OCI-LY3 (cell line): Measurements from ENCODE around the gene APPL1.

Experiments
- H2AFZ ChIP-seq: fragments of 200-600, 300-600 bp; shearing (Covaris generic); 2 replicates; pipeline ENCODE4 v1.6.0; 2014; ENCODE audit warnings: antibody characterized with exemption, low read depth, low read length
- H3K27ac ChIP-seq: fragments of 200-600, 300-600 bp; sonication (generic); 2 replicates; pipeline ENCODE4 v1.5.1; 2014; ENCODE audit warnings: mild to moderate bottlenecking, low read length, moderate library complexity, mixed read lengths
- H3K27me3 ChIP-seq: fragments of 200-600, 300-600 bp; sonication (generic); 2 replicates; pipeline ENCODE4 v1.6.1; 2014; ENCODE audit warnings: low read depth, low read length, mixed read lengths
- H3K36me3 ChIP-seq: fragments of 200-600, 300-600 bp; sonication (generic); replicated peaks from 2 replicates; pipeline ENCODE3; 2014; ENCODE audit warnings: low read depth, low read length, mixed read lengths
- H3K4me1 ChIP-seq: fragments of 300-600, 200-600 bp; sonication (generic); 2 replicates; pipeline ENCODE4 v1.6.1; 2014; ENCODE audit warnings: low read length, mixed read lengths
- H3K4me2 ChIP-seq: fragments of 200-600, 300-600 bp; sonication (generic); 2 replicates; pipeline ENCODE4 v1.6.1; 2014; ENCODE audit warnings: low read length, mixed read lengths
- H3K4me3 ChIP-seq: fragments of 300-600, 200-600 bp; sonication (generic); 2 replicates; pipeline ENCODE4 v1.5.1; 2014; ENCODE audit warnings: antibody characterized with exemption, mild to moderate bottlenecking, low read length, moderate library complexity
- H3K79me2 ChIP-seq: fragments of 300-600, 200-600 bp; shearing (Covaris generic); 2 replicates; pipeline ENCODE4 v1.6.1; 2014; ENCODE audit warnings: mild to moderate bottlenecking, low read length, mixed read lengths
- H3K9ac ChIP-seq: fragments of 300-600, 200-600 bp; shearing (Covaris generic); 2 replicates; pipeline ENCODE4 v1.6.0; 2014; ENCODE audit warnings: mild to moderate bottlenecking, low read length, moderate library complexity
- H3K9me3 ChIP-seq: fragments of 200-600, 300-600 bp; shearing (Covaris generic); 2 replicates; pipeline ENCODE4 v1.6.1; 2014; ENCODE audit warnings: low read length, mixed read lengths; ENCODE audit not compliant: insufficient read depth
- H4K20me1 ChIP-seq: fragments of 200-600, 300-600 bp; sonication (generic); 2 replicates; pipeline ENCODE4 v1.6.1; 2016; ENCODE audit warnings: low read length, mixed read lengths; ENCODE audit not compliant: insufficient read depth
- EZH2phosphoT487 ChIP-seq: fragments of 200-600 bp; shearing (Covaris generic); IDR thresholded peaks from 2 replicates; pipeline ENCODE4 v1.6.1; 2018; ENCODE audit warnings: antibody characterized with exemption, mixed run types, low read depth
- TF ChIP-seq, protein P1 (sequence below): fragments of 200-600, 300-600 bp; sonication (generic); IDR thresholded peaks from 2 replicates; pipeline ENCODE4 v1.5.1; 2014; ENCODE audit warnings: antibody characterized with exemption, low read length, low read depth

Gene APPL1

DNA sequence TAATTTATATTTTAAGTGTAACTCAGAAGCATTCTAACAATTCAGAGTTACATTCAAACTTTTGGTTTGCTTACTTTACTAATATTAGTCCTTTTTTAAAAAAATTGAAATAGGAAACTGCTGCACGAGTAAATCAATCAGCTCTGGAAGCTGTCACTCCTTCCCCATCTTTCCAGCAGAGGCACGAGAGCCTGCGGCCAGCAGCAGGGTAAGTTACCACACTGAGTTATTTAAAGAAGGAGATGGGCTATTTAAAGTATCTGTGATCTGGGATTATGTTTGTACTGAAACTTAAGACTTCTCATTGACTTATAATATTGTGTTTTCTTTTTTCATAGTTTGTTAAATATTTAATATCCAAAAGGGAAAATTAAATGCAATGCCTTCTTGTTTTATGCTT is 29.3 kb downstream of the APPL1 start:
- no peaks in the 10 kb centered on the region for H3K4me1 ChIP-seq
- no peak overlapping the region for H3K9ac ChIP-seq
- no peaks in the 10 kb centered on the region for H3K79me2 ChIP-seq
- H4K20me1 ChIP-seq: no peaks in the 10 kb centered on the region
- H3K4me2 ChIP-seq: no peak overlapping the region
- no peak overlapping the region for H3K27ac ChIP-seq
- H3K4me3 ChIP-seq: no peak overlapping the region
- TF ChIP-seq EZH2phosphoT487: no peak
- TF ChIP-seq, protein P1, sequence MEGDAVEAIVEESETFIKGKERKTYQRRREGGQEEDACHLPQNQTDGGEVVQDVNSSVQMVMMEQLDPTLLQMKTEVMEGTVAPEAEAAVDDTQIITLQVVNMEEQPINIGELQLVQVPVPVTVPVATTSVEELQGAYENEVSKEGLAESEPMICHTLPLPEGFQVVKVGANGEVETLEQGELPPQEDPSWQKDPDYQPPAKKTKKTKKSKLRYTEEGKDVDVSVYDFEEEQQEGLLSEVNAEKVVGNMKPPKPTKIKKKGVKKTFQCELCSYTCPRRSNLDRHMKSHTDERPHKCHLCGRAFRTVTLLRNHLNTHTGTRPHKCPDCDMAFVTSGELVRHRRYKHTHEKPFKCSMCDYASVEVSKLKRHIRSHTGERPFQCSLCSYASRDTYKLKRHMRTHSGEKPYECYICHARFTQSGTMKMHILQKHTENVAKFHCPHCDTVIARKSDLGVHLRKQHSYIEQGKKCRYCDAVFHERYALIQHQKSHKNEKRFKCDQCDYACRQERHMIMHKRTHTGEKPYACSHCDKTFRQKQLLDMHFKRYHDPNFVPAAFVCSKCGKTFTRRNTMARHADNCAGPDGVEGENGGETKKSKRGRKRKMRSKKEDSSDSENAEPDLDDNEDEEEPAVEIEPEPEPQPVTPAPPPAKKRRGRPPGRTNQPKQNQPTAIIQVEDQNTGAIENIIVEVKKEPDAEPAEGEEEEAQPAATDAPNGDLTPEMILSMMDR: no peak
- no peak overlapping the region for H2AFZ ChIP-seq
- H3K27me3 ChIP-seq: no peaks in the 10 kb centered on the region
- no peaks in the 10 kb centered on the region for H3K9me3 ChIP-seq
- H3K36me3 ChIP-seq: peaks cover 22% of the 10 kb centered on the region

DNA sequence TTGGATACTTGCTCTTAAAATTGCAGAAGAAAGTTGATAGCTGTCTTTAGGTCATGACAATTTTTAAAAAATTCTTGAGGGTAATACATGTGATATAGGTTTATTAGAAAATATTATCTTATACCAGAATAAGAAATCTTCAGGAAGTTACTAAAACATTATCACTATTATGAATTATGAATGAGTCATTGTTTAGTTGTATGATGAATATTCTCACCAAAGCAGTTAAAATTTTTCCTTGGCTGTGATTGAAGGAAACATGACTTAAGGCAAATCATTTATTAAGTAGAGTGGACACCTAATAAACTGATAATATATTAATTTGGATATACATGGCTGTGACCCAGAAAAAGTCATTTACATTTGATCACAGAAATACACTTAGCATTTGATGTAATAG is 30.1 kb downstream of the APPL1 start:
- TF ChIP-seq EZH2phosphoT487: no peak
- TF ChIP-seq, protein P1: no peak
- Histone ChIP-seq H3K4me2 (no peak overlapping the region), H3K4me3 (no peak overlapping the region)

DNA sequence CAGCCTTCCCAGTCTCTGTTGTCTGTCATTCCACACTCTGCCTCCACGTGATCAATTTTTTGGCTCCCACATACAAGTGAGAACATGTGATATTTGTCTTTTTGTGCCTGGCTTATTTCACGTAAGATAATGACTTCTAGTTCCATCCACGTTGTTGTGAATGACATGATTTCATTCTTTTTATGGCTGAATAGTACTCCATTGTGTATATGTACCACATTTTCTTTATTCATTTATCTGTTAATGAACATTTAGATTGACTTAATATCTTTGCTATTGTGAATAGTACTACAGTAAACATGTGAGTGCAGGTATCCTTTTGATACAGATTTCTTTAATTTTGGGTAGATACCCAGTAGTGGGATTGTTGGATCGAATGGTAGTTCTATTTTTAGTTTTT is 33.6 kb downstream of the APPL1 start:
- H3K4me1 ChIP-seq: no peaks in the 10 kb centered on the region

More for the DNA sequence above, 30.1 kb downstream of the APPL1 start:
- Histone ChIP-seq H3K4me1 (no peaks in the 10 kb centered on the region), H4K20me1 (no peaks in the 10 kb centered on the region), H3K9me3 (no peaks in the 10 kb centered on the region), H2AFZ (no peak overlapping the region), H3K79me2 (no peaks in the 10 kb centered on the region), H3K9ac (no peak overlapping the region), H3K27me3 (no peaks in the 10 kb centered on the region), H3K36me3 (peaks cover 26% of the 10 kb centered on the region), H3K27ac (no peak overlapping the region)

DNA sequence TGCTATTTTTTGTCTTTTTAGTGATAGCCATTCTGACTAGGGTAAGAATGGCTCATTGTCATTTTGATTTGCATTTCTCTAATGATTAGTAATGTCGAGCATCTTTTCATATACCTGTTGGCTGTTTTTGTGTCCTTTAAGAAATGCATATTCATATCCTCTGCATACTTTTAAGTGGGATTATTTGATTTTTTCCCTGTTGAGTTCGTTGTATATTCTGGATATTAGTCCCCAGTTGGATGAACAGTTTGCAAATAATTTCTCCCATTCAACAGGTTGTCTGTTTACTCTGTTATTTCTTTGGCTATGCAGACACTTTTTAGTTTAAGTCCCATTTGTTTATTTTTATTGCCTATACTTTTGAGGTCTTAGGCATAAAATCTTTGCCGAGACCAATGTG is 34.4 kb downstream of the APPL1 start:
- Histone ChIP-seq H3K79me2 (no peaks in the 10 kb centered on the region), H3K9ac (no peak overlapping the region), H3K4me3 (no peak overlapping the region), H3K27ac (no peak overlapping the region), H3K27me3 (no peaks in the 10 kb centered on the region), H3K9me3 (no peaks in the 10 kb centered on the region), H3K4me1 (no peaks in the 10 kb centered on the region), H3K36me3 (peaks cover 38% of the 10 kb centered on the region), H2AFZ (no peak overlapping the region), H3K4me2 (no peak overlapping the region), H4K20me1 (no peaks in the 10 kb centered on the region)
- TF ChIP-seq, protein P1: no peak
- TF ChIP-seq EZH2phosphoT487: no peak

More for the DNA sequence above, 33.6 kb downstream of the APPL1 start:
- no peaks in the 10 kb centered on the region for H4K20me1 ChIP-seq
- no peak overlapping the region for H3K4me3 ChIP-seq
- no peaks in the 10 kb centered on the region for H3K79me2 ChIP-seq
- no peaks in the 10 kb centered on the region for H3K27me3 ChIP-seq
- H3K9ac ChIP-seq: no peak overlapping the region
- peaks cover 34% of the 10 kb centered on the region for H3K36me3 ChIP-seq
- H3K4me2 ChIP-seq: no peak overlapping the region
- TF ChIP-seq EZH2phosphoT487: no peak
- TF ChIP-seq, protein P1: no peak
- no peak overlapping the region for H2AFZ ChIP-seq
- no peaks in the 10 kb centered on the region for H3K9me3 ChIP-seq
- H3K27ac ChIP-seq: no peak overlapping the region
